Measurements from ENCODE around the gene SYNRG.
A peak's percentile ranks its signal among the peaks of the same experiment; 100 is the strongest.
"Not testable (repeated sequence)": the region's sequence is repeated elsewhere in the genome, so short reads cannot be mapped to it uniquely, and the experiment has no call there.

Gene SYNRG

DNA sequence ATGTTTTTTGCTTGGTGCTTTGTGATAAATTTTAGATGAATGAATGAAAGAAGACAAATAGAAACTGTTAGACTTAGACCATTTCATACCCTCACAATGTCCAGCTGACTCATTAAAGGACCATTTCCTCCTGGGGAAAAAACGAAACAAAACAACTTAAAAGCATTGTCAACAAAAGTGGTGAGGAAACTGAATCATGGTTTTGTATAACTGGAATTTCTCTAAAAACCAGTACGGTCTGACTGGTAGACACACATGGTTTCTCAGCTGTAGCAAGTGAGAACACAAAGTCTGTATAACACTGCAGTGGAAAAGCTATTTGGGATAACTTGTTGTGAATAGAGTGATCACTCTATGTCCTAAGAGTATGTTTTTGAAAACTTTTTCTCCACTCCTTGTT is 39.3 kb upstream of the SYNRG start:
- ChIA-PET POLR2A (no interaction called here), CTCF (interaction anchor here (0.6 to 2.2 kb wide), 5 partner anchors 8 to 168 kb away, joined by 3 to 11 read pairs (median 4); no protein-coding TSS in a partner anchor)
- TF ChIP-seq FOXA1 (IDR thresholded peaks at IDR 0.05) (no peak), LEF1 (IDR thresholded peaks at IDR 0.05; ENCODE audit: borderline replicate concordance) (no peak), NFRKB (IDR thresholded peaks at IDR 0.05) (no peak), BHLHE40 (IDR thresholded peaks at IDR 0.05; ENCODE audit: borderline replicate concordance) (no peak), ELF4 (IDR thresholded peaks at IDR 0.05) (no peak), FOXK2 (IDR thresholded peaks at IDR 0.05) (no peak), HDGF (IDR thresholded peaks at IDR 0.05; ENCODE audit: borderline replicate concordance) (no peak)
- TF ChIP-seq, protein P1, sequence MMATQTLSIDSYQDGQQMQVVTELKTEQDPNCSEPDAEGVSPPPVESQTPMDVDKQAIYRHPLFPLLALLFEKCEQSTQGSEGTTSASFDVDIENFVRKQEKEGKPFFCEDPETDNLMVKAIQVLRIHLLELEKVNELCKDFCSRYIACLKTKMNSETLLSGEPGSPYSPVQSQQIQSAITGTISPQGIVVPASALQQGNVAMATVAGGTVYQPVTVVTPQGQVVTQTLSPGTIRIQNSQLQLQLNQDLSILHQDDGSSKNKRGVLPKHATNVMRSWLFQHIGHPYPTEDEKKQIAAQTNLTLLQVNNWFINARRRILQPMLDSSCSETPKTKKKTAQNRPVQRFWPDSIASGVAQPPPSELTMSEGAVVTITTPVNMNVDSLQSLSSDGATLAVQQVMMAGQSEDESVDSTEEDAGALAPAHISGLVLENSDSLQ (IDR thresholded peaks at IDR 0.05), result no peak
- no peak for DNase-seq (ENCODE audit: extremely low spot score)

DNA sequence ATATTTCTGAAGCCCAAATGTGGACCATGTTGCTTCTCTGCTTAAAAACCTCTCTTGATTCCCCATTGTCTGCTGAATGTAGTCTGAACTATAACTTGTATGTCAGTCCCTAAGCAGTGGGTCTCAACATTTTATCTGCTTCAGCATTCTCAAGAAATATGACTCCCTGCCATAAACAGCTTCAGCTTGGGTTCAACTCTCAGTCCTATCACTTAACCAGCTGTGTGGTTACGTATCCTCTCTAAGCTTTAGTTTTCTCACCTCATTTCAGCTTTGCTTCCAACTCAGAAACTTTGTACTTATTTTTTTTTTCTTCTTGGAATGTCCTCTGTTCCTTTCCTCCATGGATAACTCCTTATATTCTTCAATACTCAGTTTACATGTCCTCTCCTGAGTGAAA is 38.6 kb upstream of the SYNRG start:
- TF ChIP-seq SP1 (IDR thresholded peaks at IDR 0.05), result no peak
- no peak for TF ChIP-seq HDGF (IDR thresholded peaks at IDR 0.05; ENCODE audit: borderline replicate concordance)
- TF ChIP-seq FOXA1 (IDR thresholded peaks at IDR 0.05), result no peak
- TF ChIP-seq SUZ12 (IDR thresholded peaks at IDR 0.05), result no peak
- TF ChIP-seq ARNT (IDR thresholded peaks at IDR 0.05), result no peak
- no peak for TF ChIP-seq NFRKB (IDR thresholded peaks at IDR 0.05)
- no peak for TF ChIP-seq FOXK2 (IDR thresholded peaks at IDR 0.05)
- TF ChIP-seq L3MBTL2 (conservative IDR thresholded peaks at IDR 0.05), result no peak
- TF ChIP-seq BHLHE40 (IDR thresholded peaks at IDR 0.05; ENCODE audit: borderline replicate concordance), result no peak
- TF ChIP-seq ELF4 (IDR thresholded peaks at IDR 0.05), result no peak
- TF ChIP-seq, protein P1 (IDR thresholded peaks at IDR 0.05), result no peak
- no peak for TF ChIP-seq TARDBP (IDR thresholded peaks at IDR 0.05)
- ChIA-PET POLR2A (interaction anchor here (1.3 kb wide), 1 partner anchor 38 kb away, joined by 3 read pairs; the partner anchor contains the start of gene SYNRG), CTCF (interaction anchor here (0.6 to 1.1 kb wide), 4 partner anchors 15 to 168 kb away, joined by 3 to 4 read pairs (median 4); no protein-coding TSS in a partner anchor)
- DNase-seq (ENCODE audit: extremely low spot score), result no peak

DNA sequence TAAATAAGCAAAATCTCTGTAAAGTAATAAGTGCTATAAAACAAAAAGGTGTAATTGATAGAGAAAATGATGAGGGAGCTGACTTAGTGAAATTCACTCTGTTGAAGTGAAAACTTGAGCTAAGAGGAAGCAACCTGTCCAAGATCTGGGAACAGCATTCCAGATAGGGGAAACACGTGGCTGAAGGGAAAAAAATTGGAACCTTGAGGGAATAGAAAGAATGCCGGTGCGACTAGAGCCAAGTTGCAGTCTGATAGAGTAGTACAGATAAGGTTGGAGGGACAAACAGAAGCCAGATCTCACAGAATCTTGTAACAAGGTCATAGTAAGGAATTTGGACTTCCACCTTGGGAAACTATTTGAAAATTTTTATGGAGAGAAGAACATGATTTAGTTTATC is 34.7 kb upstream of the SYNRG start:
- ChIA-PET CTCF (interaction anchor here (1.5 kb wide), 1 partner anchor 172 kb away, joined by 4 read pairs; no protein-coding TSS in a partner anchor), POLR2A (interaction anchor here (0.6 to 1.2 kb wide), 2 partner anchors 83 to 154 kb away, joined by 3 read pairs; partner anchors contain the start of gene DUSP14)
- no peak for DNase-seq (ENCODE audit: extremely low spot score)
- TF ChIP-seq LEF1 (IDR thresholded peaks at IDR 0.05; ENCODE audit: borderline replicate concordance) (no peak), L3MBTL2 (conservative IDR thresholded peaks at IDR 0.05) (peak; percentile 65)

DNA sequence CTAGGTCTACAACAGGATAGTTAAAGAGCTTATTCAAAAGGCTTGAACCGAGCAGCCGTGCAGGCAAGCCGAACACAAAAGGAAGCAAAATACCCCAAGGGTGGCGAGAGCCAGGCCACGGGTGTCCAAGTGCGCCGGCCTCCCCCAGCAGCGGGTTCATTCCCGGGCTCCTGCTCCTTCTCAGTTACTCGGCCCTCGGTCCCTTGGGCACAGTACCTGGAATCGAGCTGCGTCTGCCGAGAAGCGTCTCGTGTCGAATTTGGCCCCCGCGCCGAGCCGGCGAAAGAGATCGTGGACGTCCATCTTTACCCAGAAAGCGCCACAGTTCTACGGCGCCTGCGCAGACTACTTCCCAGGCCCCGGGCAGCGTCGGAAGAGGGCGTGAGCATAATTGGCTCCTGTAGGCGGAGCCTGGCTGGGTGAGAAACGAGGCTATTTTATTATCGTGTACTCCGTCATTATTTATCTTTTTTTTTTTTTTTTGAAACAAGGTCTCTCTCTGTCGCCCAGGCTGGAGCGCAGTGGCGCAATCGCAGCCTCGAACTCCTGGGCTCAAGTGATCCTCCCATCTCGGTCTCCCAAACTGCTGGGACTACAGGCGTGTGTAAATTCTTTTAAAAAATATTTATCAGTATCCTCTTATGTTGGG is 34.0 kb upstream of the SYNRG start, which contains the start of gene DDX52:
DDX52 (minus strand) TSS at position 329 of the 649 bp plus-strand sequence; CDS start at position 303, 26 bp downstream.
- TF ChIP-seq, protein P1 (IDR thresholded peaks at IDR 0.05), result peak; percentile 50
- TF ChIP-seq NFRKB (IDR thresholded peaks at IDR 0.05), result no peak
- peak; percentile 95 for TF ChIP-seq ZNF384 (IDR thresholded peaks at IDR 0.05)
- ChIA-PET CTCF (interaction anchor here (1.5 kb wide), 1 partner anchor 173 kb away, joined by 4 read pairs; no protein-coding TSS in a partner anchor), POLR2A (interaction anchor here (0.7 kb wide), 1 partner anchor 485 kb away, joined by 3 read pairs; no protein-coding TSS in a partner anchor)
- peak; percentile 88 for DNase-seq (ENCODE audit: extremely low spot score)

DNA sequence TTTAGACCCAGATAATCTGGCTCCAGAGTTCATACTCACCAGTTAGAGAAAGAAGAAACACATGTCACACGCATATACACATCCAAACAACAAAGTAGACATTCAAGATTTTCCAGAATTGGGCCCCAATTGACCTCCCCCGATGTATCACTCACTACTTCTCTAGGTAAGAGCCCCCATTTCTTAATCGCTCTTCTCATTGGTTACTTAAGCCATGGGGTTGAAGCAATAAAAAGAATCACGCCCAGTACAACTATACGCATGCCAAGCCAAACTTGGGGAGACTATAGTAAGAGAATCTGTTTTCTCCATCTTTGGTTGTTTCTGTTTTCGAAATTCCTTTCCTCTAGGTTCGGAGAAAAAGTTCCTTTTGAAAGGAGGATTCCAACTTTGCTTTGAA is 33.5 kb upstream of the SYNRG start:
- no peak for DNase-seq (ENCODE audit: extremely low spot score)
- TF ChIP-seq ARNT (IDR thresholded peaks at IDR 0.05) (no peak), FOXK2 (IDR thresholded peaks at IDR 0.05) (no peak), SUZ12 (IDR thresholded peaks at IDR 0.05) (no peak), FOXA1 (IDR thresholded peaks at IDR 0.05) (no peak), TARDBP (IDR thresholded peaks at IDR 0.05) (no peak), LEF1 (IDR thresholded peaks at IDR 0.05; ENCODE audit: borderline replicate concordance) (no peak)
- POLR2A ChIA-PET, result interaction anchor here (0.7 kb wide), 1 partner anchor 485 kb away, joined by 3 read pairs; no protein-coding TSS in a partner anchor
- CTCF ChIA-PET, result interaction anchor here (1.5 kb wide), 1 partner anchor 174 kb away, joined by 4 read pairs; no protein-coding TSS in a partner anchor

DNA sequence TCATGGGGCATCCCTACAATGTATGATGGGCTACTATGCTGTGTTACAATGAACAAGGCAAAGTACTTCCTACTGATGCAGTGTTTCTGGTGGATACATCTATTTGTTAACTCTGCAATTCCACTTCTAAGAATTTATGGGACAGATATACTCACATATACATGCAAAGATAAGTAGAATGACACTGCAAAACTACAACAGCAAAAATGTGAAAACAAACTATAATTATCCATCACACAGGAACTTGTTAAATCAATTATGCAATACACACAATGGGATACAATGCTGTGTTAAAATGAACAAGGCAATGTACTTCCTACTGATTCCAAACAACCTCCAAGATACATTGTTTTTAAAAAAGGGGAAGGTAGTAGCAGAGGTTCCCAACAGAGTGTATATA is 30.8 kb upstream of the SYNRG start:
- no peak for DNase-seq (ENCODE audit: extremely low spot score)
- ChIA-PET POLR2A (no interaction called here), CTCF (no interaction called here)
- TF ChIP-seq NFRKB (IDR thresholded peaks at IDR 0.05), result no peak
- TF ChIP-seq BHLHE40 (IDR thresholded peaks at IDR 0.05; ENCODE audit: borderline replicate concordance), result no peak

DNA sequence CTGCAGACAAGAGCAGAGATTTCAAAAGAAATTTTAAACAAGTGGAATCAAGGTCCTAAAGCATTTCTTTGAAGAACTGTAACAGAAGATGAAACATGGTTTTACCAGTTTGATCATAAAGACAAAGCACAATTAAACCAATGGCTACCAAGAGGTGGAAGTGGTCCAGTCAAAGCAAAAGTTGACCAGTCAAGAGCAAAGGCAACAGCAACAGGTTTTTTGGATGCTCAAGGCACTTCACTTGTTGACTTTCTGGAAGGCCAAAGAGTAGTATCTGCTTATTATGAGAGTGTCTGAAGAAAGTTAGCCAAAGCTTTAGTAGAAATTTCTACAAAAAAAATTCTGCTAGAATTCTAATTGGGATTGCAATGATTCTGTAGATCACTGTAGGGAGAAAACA is 28.7 kb upstream of the SYNRG start:
- TF ChIP-seq FOXM1 (IDR thresholded peaks at IDR 0.05; ENCODE audit: borderline replicate concordance), result no peak
- no peak for TF ChIP-seq ARNT (IDR thresholded peaks at IDR 0.05)
- no peak for TF ChIP-seq LEF1 (IDR thresholded peaks at IDR 0.05; ENCODE audit: borderline replicate concordance)
- TF ChIP-seq NFRKB (IDR thresholded peaks at IDR 0.05), result no peak
- no peak for TF ChIP-seq ELF4 (IDR thresholded peaks at IDR 0.05)
- no peak for TF ChIP-seq HDGF (IDR thresholded peaks at IDR 0.05; ENCODE audit: borderline replicate concordance)
- no peak for TF ChIP-seq SP1 (IDR thresholded peaks at IDR 0.05)
- ChIA-PET POLR2A (no interaction called here), CTCF (no interaction called here)
- no peak for DNase-seq (ENCODE audit: extremely low spot score)

DNA sequence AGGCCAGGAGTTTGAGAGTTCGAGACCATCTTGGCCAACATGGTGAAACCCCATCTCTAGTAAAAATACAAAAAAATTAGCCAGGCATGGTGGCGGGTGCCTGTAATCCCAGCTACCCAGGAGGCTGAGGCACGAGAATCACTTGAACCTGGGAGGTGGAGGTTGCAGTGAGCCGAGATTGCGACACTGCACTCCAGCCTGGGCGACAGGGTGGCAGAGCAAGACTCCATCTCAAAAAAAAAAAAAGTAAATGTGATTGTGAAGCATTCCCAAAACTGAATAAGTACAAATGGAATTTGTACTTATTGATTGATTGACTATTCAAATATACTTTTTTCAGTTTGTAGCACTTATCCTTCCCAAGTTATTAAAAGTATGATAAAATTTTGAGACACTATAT is 7.2 kb upstream of the SYNRG start:
- DNase-seq (ENCODE audit: extremely low spot score); POLR2A ChIA-PET; CTCF ChIA-PET: not testable (repeated sequence)

Data from HEK293T (cell line).